GM23338 (cell line): ENCODE measurements around the gene GAB2. TPM values are rescaled to one million over a fixed set of nuclear protein-coding genes. Genes with fewer than 3 reads are reported as not detected.

Experiments
- ATAC-seq: fragments of 200-7000 bp; cut with Tn5 transposase; 3 replicates; pipeline ENCODE4 v1.9.1; 2020
- DNase-seq: peaks from one replicate; pipeline ENCODE4 v3.0.0-alpha.2; 2015; ENCODE audit warnings: low spot score
- H2AFZ ChIP-seq: fragments of 200-600 bp; sonication (generic); 2 replicates; pipeline ENCODE4 v1.8.0; 2016; ENCODE audit warnings: antibody characterized with exemption, mild to moderate bottlenecking, moderate library complexity
- H3F3A ChIP-seq: fragments of 200-600 bp; sonication (generic); replicated peaks from 2 replicates; pipeline ENCODE4 v1.8.0; 2017; ENCODE audit warnings: antibody characterized with exemption, mixed run types, low read depth
- H3K27ac ChIP-seq: fragments of 200-600 bp; sonication (generic); 2 replicates; pipeline ENCODE4 v1.6.1; 2016; ENCODE audit warnings: low read depth
- H3K27me3 ChIP-seq: fragments of 200-600 bp; sonication (generic); 2 replicates; pipeline ENCODE4 v1.8.0; 2016; ENCODE audit warnings: mild to moderate bottlenecking, mixed run types, moderate library complexity; ENCODE audit not compliant: insufficient read depth
- H3K36me3 ChIP-seq: fragments of 200-600 bp; sonication (generic); 2 replicates; pipeline ENCODE4 v1.8.0; 2016; ENCODE audit warnings: mild to moderate bottlenecking; ENCODE audit not compliant: insufficient read depth
- H3K4me1 ChIP-seq: fragments of 200-600 bp; sonication (generic); 2 replicates; pipeline ENCODE4 v1.8.0; 2016; ENCODE audit warnings: mild to moderate bottlenecking, moderate library complexity; ENCODE audit not compliant: insufficient read depth
- H3K4me2 ChIP-seq: fragments of 200-600 bp; sonication (generic); 2 replicates; pipeline ENCODE4 v1.7.1; 2017; ENCODE audit warnings: mixed run types
- H3K4me3 ChIP-seq: fragments of 200-600 bp; sonication (generic); 2 replicates; pipeline ENCODE4 v1.6.1; 2016; ENCODE audit warnings: mixed run types
- H3K79me2 ChIP-seq: fragments of 200-600 bp; sonication (generic); replicated peaks from 2 replicates; pipeline ENCODE4 v1.8.0; 2017; ENCODE audit warnings: mild to moderate bottlenecking; ENCODE audit not compliant: insufficient read depth
- H3K9me2 ChIP-seq: fragments of 200-600 bp; sonication (generic); 2 replicates; pipeline ENCODE4 v1.8.0; 2017; ENCODE audit not compliant: insufficient read depth
- H4K20me1 ChIP-seq: fragments of 200-600 bp; sonication (generic); replicated peaks from 2 replicates; pipeline ENCODE4 v1.8.0; 2017; ENCODE audit warnings: mild to moderate bottlenecking; ENCODE audit not compliant: insufficient read depth
- H3K27ac Mint-ChIP-seq: 2 replicates; pipeline ENCODE4 v1.8.0; 2020; ENCODE audit warnings: inconsistent platforms, mild to moderate bottlenecking, moderate library complexity, mixed read lengths
- H3K27me3 Mint-ChIP-seq: 3 replicates; pipeline ENCODE4 v1.8.0; 2022; ENCODE audit warnings: low read depth, mild to moderate bottlenecking, moderate library complexity, mixed read lengths, inconsistent platforms; ENCODE audit not compliant: insufficient read depth, poor library complexity
- H3K36me3 Mint-ChIP-seq: 3 replicates; pipeline ENCODE4 v1.8.0; 2021; ENCODE audit warnings: low read depth, mild to moderate bottlenecking, inconsistent platforms, moderate library complexity, mixed read lengths
- H3K4me1 Mint-ChIP-seq: 3 replicates; pipeline ENCODE4 v1.8.0; 2020; ENCODE audit warnings: mild to moderate bottlenecking, inconsistent platforms, mixed read lengths
- H3K4me3 Mint-ChIP-seq: 3 replicates; pipeline ENCODE4 v1.8.0; 2021; ENCODE audit warnings: moderate library complexity, mild to moderate bottlenecking, inconsistent platforms, mixed read lengths
- H3K9me3 Mint-ChIP-seq: 3 replicates; pipeline ENCODE4 v1.8.0; 2020; ENCODE audit warnings: moderate library complexity, mild to moderate bottlenecking, inconsistent platforms, mixed read lengths
- CREB1 ChIP-seq: fragments of 250-450 bp; sonication (Bioruptor Pico); IDR thresholded peaks from 2 replicates; pipeline ENCODE4 v1.5.0; 2020; ENCODE audit warnings: low read depth, mild to moderate bottlenecking, moderate library complexity
- CTCF ChIP-seq, 2 experiments: fragments of 200-600 bp in 1 of 2; sonication (generic) in 1 of 2; conservative IDR thresholded peaks; 2 replicates each; pipeline versions ENCODE4 v1.5.1 to v1.6.1; 2016 to 2017; ENCODE audit warnings: antibody characterized with exemption in 2 of 2, low read depth in 2 of 2, mild to moderate bottlenecking in 2 of 2, moderate library complexity in 1 of 2
- ETS1 ChIP-seq: IDR thresholded peaks from 2 replicates; pipeline ENCODE4 v1.6.1; 2016; ENCODE audit warnings: antibody characterized with exemption
- EZH2phosphoT487 ChIP-seq: fragments of 200-600 bp; sonication (generic); IDR thresholded peaks from one replicate; pipeline ENCODE4 v1.8.1; 2018; ENCODE audit warnings: antibody characterized with exemption; ENCODE audit not compliant: unreplicated experiment
- JUNB ChIP-seq: IDR thresholded peaks from one replicate; pipeline ENCODE4 v1.6.1; 2016; ENCODE audit warnings: antibody characterized with exemption; ENCODE audit not compliant: unreplicated experiment
- NANOG ChIP-seq: IDR thresholded peaks from 2 replicates; pipeline ENCODE4 v1.6.1; 2016; ENCODE audit warnings: antibody characterized with exemption, borderline replicate concordance
- POLR2AphosphoS5 ChIP-seq: IDR thresholded peaks from 2 replicates; pipeline ENCODE4 v1.6.1; 2016; ENCODE audit warnings: antibody characterized with exemption, low read depth
- STAT1 ChIP-seq: IDR thresholded peaks from one replicate; pipeline ENCODE4 v1.6.1; 2016; ENCODE audit warnings: antibody characterized with exemption; ENCODE audit not compliant: unreplicated experiment
- ZNF114 ChIP-seq: fragments of 250-450 bp; sonication (Bioruptor Pico); IDR thresholded peaks from 2 replicates; pipeline ENCODE4 v1.5.0; 2020; ENCODE audit warnings: mild to moderate bottlenecking, moderate library complexity
- ZNF462 ChIP-seq: fragments of 250-450 bp; sonication (Bioruptor Pico); IDR thresholded peaks from 2 replicates; pipeline ENCODE4 v1.5.0; 2020; ENCODE audit warnings: mild to moderate bottlenecking, moderate library complexity
- polyA plus RNA-seq: library from polyadenylated mRNA; unstranded; fragments of >200 nt; fragmentation: Nextera tagmentation; extraction: Ambion mirVana; gene quantifications from 2 replicates; pipeline ENCODE4 v1.2.1, GENCODE V29; 2016
- total RNA-seq: library from RNA; depleted of rRNA; stranded (reverse); fragments of >200 nt; shearing (Covaris generic); gene quantifications from 2 replicates; pipeline ENCODE4 v1.2.3, GENCODE V29; 2014

GAB2 gene
- total and polyA plus RNA-seq, 2 experiments from 2014 or later, result 2.0 to 10.8 TPM

- TF ChIP-seq ZNF462, result no peak
- no peak for TF ChIP-seq ETS1
- no peak for TF ChIP-seq CREB1 (CRISPR knock-in tag)
- no peak for TF ChIP-seq POLR2AphosphoS5
- no peak for TF ChIP-seq CTCF (conservative IDR thresholded peaks at IDR 0.05; ENCODE audit: low read depth in 2 of 2)
- TF ChIP-seq ZNF114, result no peak
- no peak for TF ChIP-seq JUNB
Measured at GRCh38 chr11:78340530-78340929, 77.1 kb downstream of the GAB2 start (continued).

GRCh38 chr11:78339945-78340344 lies 77.7 kb downstream of the GAB2 start:
- no peak for ATAC-seq
- Histone ChIP-seq H3K79me2 (no peaks in the 10 kb centered on the region), H3F3A (no peaks in the 10 kb centered on the region), H3K4me1 (no peaks in the 10 kb centered on the region), H3K27ac (no peak overlapping the region), H3K36me3 (no peaks in the 10 kb centered on the region), H3K4me3 (no peak overlapping the region), H3K27me3 (no peaks in the 10 kb centered on the region), H2AFZ (no peak overlapping the region), H3K9me2 (0 out of 2 replicates have a peak, but pooled peaks cover 5% of the 10 kb centered on the region), H4K20me1 (no peaks in the 10 kb centered on the region), H3K4me2 (no peak overlapping the region)
- Mint-ChIP-seq H3K9me3 (peaks cover 4% of the 10 kb centered on the region; the same call in 1 of the 3 replicates), H3K27ac (no peak overlapping the region), H3K27me3 (no peaks in the 10 kb centered on the region), H3K36me3 (peaks cover 5% of the 10 kb centered on the region; the same call in 2 of the 3 replicates), H3K4me1 (peaks cover 6% of the 10 kb centered on the region; the same call in 2 of the 3 replicates), H3K4me3 (no peak overlapping the region)
- no peak for DNase-seq
- no peak for TF ChIP-seq EZH2phosphoT487
- TF ChIP-seq NANOG, result no peak
- no peak for TF ChIP-seq CTCF (conservative IDR thresholded peaks at IDR 0.05; ENCODE audit: low read depth in 2 of 2)
- no peak for TF ChIP-seq STAT1
- TF ChIP-seq POLR2AphosphoS5, result no peak
